GM10266 (cell line): ENCODE measurements around the gene NDUFB6.
A peak's percentile ranks its signal among the peaks of the same experiment; 100 is the strongest.
"Not testable (repeated sequence)": the region's sequence is repeated elsewhere in the genome, so short reads cannot be mapped to it uniquely, and the experiment has no call there.

Experiments used
- DNase-seq: peaks from one replicate; pipeline ENCODE4 v3.0.0; 2012; ENCODE audit errors: extremely low spot score
- TF ChIP-seq, protein P1 (sequence below): IDR thresholded peaks from 2 replicates; pipeline ENCODE4 v1.5.1; 2012; ENCODE audit warnings: mild to moderate bottlenecking, low read depth; ENCODE audit not compliant: control insufficient read depth, insufficient read depth; ENCODE audit errors: missing control alignments

NDUFB6 gene

DNA sequence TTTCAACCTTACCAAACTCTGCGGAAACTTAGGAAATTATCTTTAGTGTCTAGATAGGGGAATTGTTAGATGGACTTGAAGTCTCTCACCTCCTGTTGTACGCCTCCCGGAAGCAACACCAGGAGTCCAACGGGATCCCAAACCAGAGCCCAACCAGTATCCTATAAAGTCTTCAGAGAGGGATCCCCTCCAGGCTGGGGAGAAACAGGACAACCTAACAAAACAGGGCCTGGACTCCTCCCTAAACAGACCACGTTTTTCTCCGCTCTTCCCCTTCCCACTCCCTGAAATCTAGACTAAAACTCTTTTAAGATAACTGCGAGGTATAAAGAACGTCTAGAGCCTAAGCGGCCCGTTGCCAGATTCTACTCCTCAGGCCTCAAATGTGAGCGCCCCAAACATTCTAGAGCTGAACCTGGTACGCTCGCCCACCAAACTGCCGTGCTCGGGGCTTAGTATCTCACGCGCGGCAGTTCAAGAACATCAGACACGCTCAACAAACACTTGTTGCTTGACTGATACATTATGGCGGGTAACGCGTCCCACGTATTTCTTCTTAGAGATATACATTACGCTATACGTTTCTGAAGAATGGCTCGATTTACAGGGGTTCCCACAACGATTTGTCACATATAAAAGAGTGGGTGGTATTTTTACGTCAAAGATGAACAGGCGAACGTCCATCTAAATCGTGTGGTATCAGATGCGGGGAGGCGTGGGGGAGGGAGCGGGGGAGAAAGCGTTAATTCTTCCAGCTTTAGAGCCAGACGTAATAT is 21.5 kb downstream of the NDUFB6 start:
- TF ChIP-seq, protein P1, sequence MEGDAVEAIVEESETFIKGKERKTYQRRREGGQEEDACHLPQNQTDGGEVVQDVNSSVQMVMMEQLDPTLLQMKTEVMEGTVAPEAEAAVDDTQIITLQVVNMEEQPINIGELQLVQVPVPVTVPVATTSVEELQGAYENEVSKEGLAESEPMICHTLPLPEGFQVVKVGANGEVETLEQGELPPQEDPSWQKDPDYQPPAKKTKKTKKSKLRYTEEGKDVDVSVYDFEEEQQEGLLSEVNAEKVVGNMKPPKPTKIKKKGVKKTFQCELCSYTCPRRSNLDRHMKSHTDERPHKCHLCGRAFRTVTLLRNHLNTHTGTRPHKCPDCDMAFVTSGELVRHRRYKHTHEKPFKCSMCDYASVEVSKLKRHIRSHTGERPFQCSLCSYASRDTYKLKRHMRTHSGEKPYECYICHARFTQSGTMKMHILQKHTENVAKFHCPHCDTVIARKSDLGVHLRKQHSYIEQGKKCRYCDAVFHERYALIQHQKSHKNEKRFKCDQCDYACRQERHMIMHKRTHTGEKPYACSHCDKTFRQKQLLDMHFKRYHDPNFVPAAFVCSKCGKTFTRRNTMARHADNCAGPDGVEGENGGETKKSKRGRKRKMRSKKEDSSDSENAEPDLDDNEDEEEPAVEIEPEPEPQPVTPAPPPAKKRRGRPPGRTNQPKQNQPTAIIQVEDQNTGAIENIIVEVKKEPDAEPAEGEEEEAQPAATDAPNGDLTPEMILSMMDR = no peak
- peak; percentile 34 for DNase-seq

DNA sequence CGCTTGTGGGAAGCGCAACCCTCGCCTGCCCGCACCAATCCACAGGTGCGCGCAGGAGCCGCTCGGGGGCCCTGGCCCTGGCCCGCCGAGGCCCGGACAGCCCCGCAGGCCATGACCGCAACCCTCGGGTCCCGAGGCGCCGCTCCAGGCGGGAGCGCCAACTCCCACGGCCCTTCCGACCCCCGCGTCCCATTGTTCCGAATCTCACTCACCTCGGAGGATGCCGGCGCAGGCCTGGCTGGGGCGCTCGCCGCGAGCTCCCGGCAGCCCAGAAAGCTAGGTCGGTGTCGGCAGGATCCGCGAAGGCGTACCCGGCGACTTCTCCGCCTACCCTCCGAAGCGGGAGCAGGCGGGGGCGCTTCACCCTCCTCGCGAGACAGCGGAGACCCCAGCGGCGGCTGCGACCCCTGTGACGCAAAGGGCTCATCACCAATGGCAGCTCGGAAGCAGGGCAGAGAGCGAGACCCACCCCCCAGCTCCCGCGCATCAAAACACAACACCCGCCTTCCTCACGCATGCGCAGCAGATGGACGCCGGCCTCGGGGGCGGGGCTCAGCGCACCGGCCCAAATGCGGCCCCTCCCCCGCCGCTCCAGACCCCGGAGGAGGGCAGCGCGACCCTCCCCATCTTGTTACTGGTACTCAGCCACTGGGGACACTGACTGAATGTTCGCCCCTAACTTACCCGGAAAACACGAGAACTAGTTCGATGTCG is 22.2 kb downstream of the NDUFB6 start:
- TF ChIP-seq, protein P1 = peak; percentile 37
- peak; percentile 97 for DNase-seq

DNA sequence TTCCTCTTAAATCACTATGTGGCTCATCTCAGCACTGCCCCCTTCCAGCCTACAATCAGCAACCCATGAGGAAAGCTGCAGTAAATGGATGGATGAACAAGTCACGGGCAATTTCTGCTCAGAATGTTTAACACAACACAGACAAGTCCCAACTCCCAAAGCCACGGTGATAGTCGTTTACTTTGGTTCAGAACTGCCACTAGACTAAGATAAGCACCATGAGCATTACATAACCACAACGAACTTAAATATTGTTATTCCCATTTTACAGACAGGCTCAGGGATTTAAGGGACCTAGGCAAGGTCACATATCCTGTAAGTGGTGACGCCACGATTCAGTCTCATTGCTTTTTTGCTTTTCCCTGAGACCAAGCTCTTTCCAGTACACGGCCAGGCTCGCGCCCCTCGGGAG is 22.8 kb downstream of the NDUFB6 start:
- TF ChIP-seq, protein P1 = peak; percentile 14
- peak; percentile 15 for DNase-seq

DNA sequence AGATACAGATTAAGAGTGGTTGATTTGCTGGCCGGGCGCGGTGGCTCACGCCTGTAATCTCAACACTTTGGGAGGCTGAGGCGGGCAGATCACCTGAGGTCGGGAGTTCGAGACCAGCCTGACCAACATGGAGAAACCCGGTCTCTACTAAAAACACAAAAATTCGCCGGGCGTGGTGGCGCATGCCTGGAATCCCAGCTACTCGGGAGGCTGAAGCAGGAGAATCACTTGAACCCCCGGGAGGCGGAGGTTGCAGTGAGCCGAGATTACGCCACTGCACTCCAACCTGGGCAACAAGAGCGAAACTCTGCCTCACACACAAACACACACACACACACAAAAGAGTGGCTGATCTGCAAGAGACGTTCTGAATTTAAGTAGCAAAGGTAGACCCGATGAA is 24.7 kb downstream of the NDUFB6 start:
- DNase-seq = not testable (repeated sequence)

DNA sequence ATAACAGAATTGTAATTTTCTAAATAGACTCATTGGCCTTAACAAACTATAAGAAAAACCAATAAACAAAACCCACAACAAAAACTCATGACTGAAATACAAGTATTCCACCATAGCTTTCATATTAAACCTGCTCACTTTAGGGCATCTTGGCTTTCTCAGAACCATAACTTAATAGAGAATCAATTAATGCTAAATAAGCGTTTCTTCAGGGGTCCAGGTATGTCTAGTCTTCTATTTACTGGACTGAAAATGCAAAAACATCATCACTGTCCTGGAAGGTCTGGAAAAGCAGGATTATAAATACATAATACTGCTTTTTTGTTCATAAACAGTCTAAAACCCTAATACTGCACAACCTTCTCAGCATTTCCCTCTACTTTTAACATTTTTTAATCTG is 27.1 kb downstream of the NDUFB6 start:
- DNase-seq = no peak

DNA sequence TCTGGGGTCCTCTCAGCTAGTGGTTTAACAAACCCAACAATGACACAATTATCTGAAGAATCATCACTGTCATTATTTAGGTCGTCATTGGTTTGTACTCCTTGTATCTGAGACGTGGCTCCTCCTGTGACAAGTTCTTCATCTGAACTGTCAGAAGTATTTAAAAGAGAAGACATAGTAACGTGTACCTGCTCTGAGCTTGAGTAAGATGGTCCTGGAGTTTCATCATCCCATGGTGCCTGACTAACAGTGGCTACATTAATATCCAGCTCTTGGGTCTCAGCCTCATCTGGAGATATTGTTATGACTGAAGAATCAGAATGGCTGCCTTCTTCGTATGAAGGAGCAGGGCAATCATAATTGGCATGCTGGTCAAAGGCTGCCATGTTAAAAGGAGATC is 29.9 kb downstream of the NDUFB6 start:
- DNase-seq = no peak
- TF ChIP-seq, protein P1 = no peak

More for the DNA sequence above, 27.1 kb downstream of the NDUFB6 start:
- TF ChIP-seq, protein P1 = no peak

DNA sequence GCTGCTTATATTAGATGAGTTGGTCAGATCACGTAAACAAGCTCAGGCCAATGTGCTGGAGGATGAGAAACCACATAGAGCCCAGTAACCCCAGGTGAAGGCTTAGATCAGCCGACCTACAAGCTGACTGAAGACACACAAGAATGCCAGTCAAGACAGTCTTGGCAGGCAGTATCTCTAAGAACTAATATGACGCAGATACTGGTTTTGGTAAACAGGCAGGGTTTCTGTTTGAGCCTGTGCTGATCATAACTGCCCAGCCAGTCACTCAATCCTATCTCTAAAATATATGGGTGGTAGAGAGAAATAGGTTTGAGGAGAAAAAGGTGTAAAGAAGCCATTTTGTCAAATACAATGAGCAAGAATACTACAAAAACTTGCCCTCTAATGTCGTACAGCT is 39.1 kb downstream of the NDUFB6 start:
- DNase-seq = no peak
- TF ChIP-seq, protein P1 = no peak

DNA sequence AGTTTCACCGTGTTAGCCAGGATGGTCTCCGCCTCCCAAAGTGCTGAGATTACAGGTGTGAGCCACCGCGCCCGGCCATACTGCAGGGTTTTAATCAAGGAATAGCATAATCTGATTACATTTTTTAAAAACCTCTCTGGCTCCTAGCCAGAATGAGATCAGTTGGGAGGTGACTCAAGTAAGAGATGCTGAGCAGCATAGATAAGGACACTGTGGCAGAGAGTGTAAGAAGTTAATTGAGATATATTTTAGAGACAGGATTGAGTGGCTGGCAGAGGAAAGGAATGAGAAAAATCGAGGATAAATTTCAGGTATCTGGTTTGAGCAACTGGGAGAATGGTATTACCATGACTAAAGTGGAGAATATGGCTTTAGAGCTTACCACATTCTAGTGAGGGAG is 39.6 kb downstream of the NDUFB6 start:
- DNase-seq = no peak
- TF ChIP-seq, protein P1 = no peak
